GM23248 (cell line): ENCODE data around the gene PHC2. TPM values are rescaled to one million over a fixed set of nuclear protein-coding genes. Genes with fewer than 3 reads are reported as not detected.

Experiments used
- DNase-seq: peaks from one replicate; pipeline ENCODE4 v3.0.0-alpha.2; 2015
- H2AFZ ChIP-seq: fragments of 200-600 bp; sonication (generic); 2 replicates; pipeline ENCODE4 v1.6.1; 2016; ENCODE audit warnings: antibody characterized with exemption
- H3F3A ChIP-seq: fragments of 200-600 bp; sonication (generic); 2 replicates; pipeline ENCODE4 v1.6.1; 2016; ENCODE audit warnings: mild to moderate bottlenecking, antibody characterized with exemption, mixed run types; ENCODE audit not compliant: insufficient read depth
- H3K27ac ChIP-seq: fragments of 200-600 bp; sonication (generic); 2 replicates; pipeline ENCODE4 v1.5.1; 2016; ENCODE audit warnings: mild to moderate bottlenecking
- H3K27me3 ChIP-seq: fragments of 200-600 bp; sonication (generic); replicated peaks from 2 replicates; pipeline ENCODE4 v1.6.1; 2016; ENCODE audit warnings: mild to moderate bottlenecking; ENCODE audit not compliant: insufficient read depth
- H3K36me3 ChIP-seq: fragments of 200-600 bp; sonication (generic); 2 replicates; pipeline ENCODE4 v1.6.1; 2016; ENCODE audit warnings: low read depth, mild to moderate bottlenecking
- H3K4me1 ChIP-seq: fragments of 200-600 bp; sonication (generic); 2 replicates; pipeline ENCODE4 v1.6.1; 2016; ENCODE audit warnings: mild to moderate bottlenecking; ENCODE audit not compliant: insufficient read depth
- H3K4me2 ChIP-seq: fragments of 200-600 bp; sonication (generic); one replicate; pipeline ENCODE4 v1.6.1; 2016; ENCODE audit warnings: mild to moderate bottlenecking; ENCODE audit not compliant: unreplicated experiment
- H3K4me3 ChIP-seq: fragments of 200-600 bp; sonication (generic); 2 replicates; pipeline ENCODE4 v1.5.1; 2016; ENCODE audit warnings: mild to moderate bottlenecking
- H3K79me2 ChIP-seq: fragments of 200-600 bp; sonication (generic); 2 replicates; pipeline ENCODE4 v1.6.1; 2016; ENCODE audit warnings: mild to moderate bottlenecking; ENCODE audit not compliant: insufficient read depth
- H3K9ac ChIP-seq: fragments of 200-600 bp; sonication (generic); 2 replicates; pipeline ENCODE4 v1.6.1; 2016; ENCODE audit warnings: mild to moderate bottlenecking
- H3K9me2 ChIP-seq: fragments of 200-600 bp; sonication (generic); 2 replicates; pipeline ENCODE4 v1.6.1; 2016; ENCODE audit warnings: mixed run types, mild to moderate bottlenecking, moderate library complexity; ENCODE audit not compliant: insufficient read depth
- H3K9me3 ChIP-seq: fragments of 200-600 bp; sonication (generic); one replicate; pipeline ENCODE4 v1.6.1; 2017; ENCODE audit warnings: low read depth
- H4K20me1 ChIP-seq: fragments of 200-600 bp; sonication (generic); 2 replicates; pipeline ENCODE4 v1.6.0; 2016; ENCODE audit not compliant: insufficient read depth
- EZH2 ChIP-seq: fragments of 200-600 bp; sonication (generic); IDR thresholded peaks from 2 replicates; pipeline ENCODE4 v1.6.1; 2018; ENCODE audit warnings: antibody characterized with exemption, mild to moderate bottlenecking; ENCODE audit not compliant: insufficient read depth, poor library complexity, severe bottlenecking
- EZH2phosphoT487 ChIP-seq: fragments of 200-600 bp; sonication (generic); IDR thresholded peaks from 2 replicates; pipeline ENCODE4 v1.6.1; 2018; ENCODE audit warnings: antibody characterized with exemption, moderate library complexity, mild to moderate bottlenecking, low read depth; ENCODE audit not compliant: insufficient read depth
- WGBS, 2 experiments: methylation state at CpG; one replicate each; pipeline ENCODE4 v1.1.6; 2015 to 2017; ENCODE audit warnings: low lambda C conversion rate in 2 of 2, low coverage in 1 of 2; ENCODE audit errors: missing lambda C conversion rate in 2 of 2; 5-methylcytosine and 5-hydroxymethylcytosine counted together
- in situ Hi-C: fragments of 300-500 bp; cut with MboI; formaldehyde crosslinking; loops from 2 replicates; pipeline ENCODE4 v1.15.0; 2020
- polyA plus RNA-seq: library from polyadenylated mRNA; unstranded; fragments of >200 nt; fragmentation: Nextera tagmentation; extraction: Ambion mirVana; gene quantifications from 2 replicates; pipeline ENCODE4 v1.2.1, GENCODE V29; 2016
- total RNA-seq: library from RNA; depleted of rRNA; stranded (reverse); fragments of >200 nt; shearing (Covaris generic); gene quantifications from 2 replicates; pipeline ENCODE4 v1.2.3, GENCODE V29; 2014

The PHC2 gene
- total and polyA plus RNA-seq, 2 experiments from 2014 or later, result 15.1 to 74.7 TPM

DNA sequence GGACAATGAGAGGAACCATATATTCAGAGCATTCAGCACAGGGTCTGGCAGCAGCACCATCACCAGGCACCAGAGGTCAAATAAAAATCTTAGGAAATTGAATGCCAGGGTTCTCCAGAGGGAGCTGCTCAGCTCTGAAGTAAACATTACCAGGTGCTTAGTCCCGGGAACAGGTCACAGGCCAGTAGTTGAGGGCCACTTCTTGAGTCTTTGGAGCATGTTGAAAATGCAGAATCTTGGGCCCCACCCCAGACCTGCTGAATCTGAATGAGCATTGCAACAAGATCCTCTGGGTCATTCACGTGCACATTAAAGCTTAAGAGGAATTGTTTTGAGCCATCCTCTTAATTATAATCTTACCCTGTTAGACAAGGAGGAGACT lies 33.8 kb downstream of the PHC2 start:
- H3K9me2 ChIP-seq, result no peaks in the 10 kb centered on the region
- no peak for DNase-seq
- H4K20me1 ChIP-seq, result no peaks in the 10 kb centered on the region
- no peaks in the 10 kb centered on the region for H3K27me3 ChIP-seq
- H2AFZ ChIP-seq, result no peak overlapping the region
- no peaks in the 10 kb centered on the region for H3K36me3 ChIP-seq
- H3K9me3 ChIP-seq, result no peaks in the 10 kb centered on the region
- H3K79me2 ChIP-seq, result peaks cover 7% of the 10 kb centered on the region; the same call in 1 of the 2 replicates
- WGBS, 2 experiments, result 92 to 95% methylated on average over 2 of the region's 2 CpGs
- TF ChIP-seq EZH2phosphoT487 (no peak), EZH2 (no peak)
- H3K4me1 ChIP-seq, result 0 out of 2 replicates have a peak, but pooled peaks cover 14% of the 10 kb centered on the region
- H3K4me3 ChIP-seq, result no peak overlapping the region
- in situ Hi-C loops, result no loop called here
- no peak overlapping the region for H3K4me2 ChIP-seq
- H3K9ac ChIP-seq, result no peak overlapping the region
- no peak overlapping the region for H3K27ac ChIP-seq
- H3F3A ChIP-seq, result no peaks in the 10 kb centered on the region

DNA sequence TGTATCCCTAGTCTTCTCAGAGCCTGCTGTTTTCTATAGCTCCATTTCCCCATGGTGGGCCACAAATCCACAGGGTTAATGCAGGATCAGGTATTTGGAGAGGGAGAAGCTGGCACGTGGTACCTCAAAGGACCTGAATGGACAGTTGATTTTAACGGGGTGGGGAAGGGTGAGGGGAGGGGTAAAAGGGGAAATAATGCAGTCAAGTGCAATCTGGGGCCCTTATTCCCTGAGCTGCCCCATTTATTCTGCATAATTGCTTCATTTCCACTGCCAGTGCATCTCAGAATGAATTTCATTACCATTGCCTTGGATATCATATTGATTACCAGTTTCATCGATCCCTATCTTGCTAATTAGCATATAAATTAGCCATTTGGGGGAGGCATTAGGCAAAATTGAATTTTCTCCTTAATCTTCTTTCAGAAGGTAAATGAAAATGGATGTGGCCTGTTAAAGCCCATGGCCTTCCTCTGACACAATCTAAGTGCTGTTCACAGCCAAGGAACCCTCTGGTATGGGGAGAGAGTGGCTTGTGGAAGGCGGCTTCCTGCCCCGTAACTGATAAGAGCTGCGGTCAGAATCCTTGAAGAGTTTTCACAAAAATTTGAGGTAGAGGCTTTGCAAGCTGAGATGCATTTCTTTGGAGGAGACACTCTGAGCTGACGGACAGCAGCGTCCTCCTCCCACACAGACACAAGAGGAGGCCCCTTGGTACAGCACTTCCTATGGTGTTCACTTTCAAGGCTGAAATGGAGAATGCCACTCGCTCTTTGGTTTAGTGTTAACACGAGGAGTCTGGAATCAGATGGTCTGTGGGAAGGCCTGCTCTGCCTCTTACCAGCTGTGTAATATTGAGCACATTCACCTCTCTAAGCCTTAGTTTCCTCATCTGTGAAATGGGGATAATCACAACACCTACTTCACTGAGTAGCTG lies 34.4 kb downstream of the PHC2 start:
- in situ Hi-C loops, result no loop called here
- H3K9ac ChIP-seq, result no peak overlapping the region
- H3K9me3 ChIP-seq, result no peaks in the 10 kb centered on the region
- 94 to 95% methylated on average over 10 of the region's 10 CpGs for whole genome bisulfite sequencing, 2 experiments
- H3K36me3 ChIP-seq, result no peaks in the 10 kb centered on the region
- TF ChIP-seq EZH2 (no peak), EZH2phosphoT487 (no peak)
- no peaks in the 10 kb centered on the region for H3K27me3 ChIP-seq
- 0 out of 2 replicates have a peak, but pooled peaks cover 14% of the 10 kb centered on the region for H3K4me1 ChIP-seq
- H3F3A ChIP-seq, result no peaks in the 10 kb centered on the region
- H2AFZ ChIP-seq, result no peak overlapping the region
- no peaks in the 10 kb centered on the region for H4K20me1 ChIP-seq
- H3K79me2 ChIP-seq, result peaks cover 7% of the 10 kb centered on the region; the same call in 1 of the 2 replicates
- H3K27ac ChIP-seq, result no peak overlapping the region
- no peak for DNase-seq
- H3K9me2 ChIP-seq, result no peaks in the 10 kb centered on the region
- H3K4me2 ChIP-seq, result no peak overlapping the region
- no peak overlapping the region for H3K4me3 ChIP-seq

DNA sequence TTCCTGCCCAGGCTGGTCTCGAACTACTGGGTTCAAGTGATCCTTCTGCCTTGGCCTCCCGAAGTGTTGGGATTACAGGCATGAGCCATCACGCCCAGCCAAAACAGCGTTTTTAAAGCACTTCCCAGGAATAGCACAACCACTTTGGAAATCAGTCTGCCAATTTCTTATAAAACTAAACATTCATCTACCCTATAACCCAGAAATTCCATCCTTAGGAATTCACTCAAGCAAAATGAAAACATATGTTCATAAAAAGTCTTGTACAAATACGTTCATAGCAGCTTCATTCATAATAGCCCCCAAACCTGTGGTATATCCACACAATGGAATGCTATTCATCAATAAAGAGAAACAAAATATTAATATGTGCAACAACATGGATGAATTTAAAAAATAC lies 36.1 kb downstream of the PHC2 start:
- in situ Hi-C loops, result no loop called here
- Histone ChIP-seq H3F3A (peaks cover 16% of the 10 kb centered on the region), H3K9me3 (no peaks in the 10 kb centered on the region), H3K4me1 (peaks cover 30% of the 10 kb centered on the region), H3K4me2 (no peak overlapping the region), H4K20me1 (no peaks in the 10 kb centered on the region), H3K4me3 (no peak overlapping the region), H3K9ac (no peak overlapping the region), H3K27me3 (no peaks in the 10 kb centered on the region), H3K9me2 (no peaks in the 10 kb centered on the region), H3K27ac (no peak overlapping the region), H3K36me3 (no peaks in the 10 kb centered on the region), H3K79me2 (peaks cover 7% of the 10 kb centered on the region; the same call in 1 of the 2 replicates), H2AFZ (no peak overlapping the region)
- WGBS, 2 experiments, result 49 to 51% methylated on average over 5 of the region's 5 CpGs
- no peak for TF ChIP-seq EZH2phosphoT487
- TF ChIP-seq EZH2, result no peak
- DNase-seq, result no peak

DNA sequence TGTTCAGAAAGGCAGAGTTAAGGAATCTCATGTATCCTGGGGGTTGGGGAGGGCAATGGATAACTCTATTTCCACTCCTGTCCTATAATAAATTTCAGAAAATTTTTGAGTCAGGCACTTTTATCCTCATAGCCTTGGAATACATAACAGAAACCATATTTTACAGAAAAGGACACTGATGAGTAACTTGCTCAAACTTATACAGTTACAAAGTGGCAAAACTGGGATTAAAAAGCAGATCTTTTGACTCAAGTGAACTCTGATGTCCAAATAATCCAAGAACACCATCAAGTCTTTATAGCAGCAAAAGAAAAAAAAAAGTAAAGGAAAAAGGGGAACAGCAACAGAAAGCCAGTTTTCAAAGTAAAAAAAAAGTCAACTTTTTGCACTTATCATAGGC lies 36.9 kb downstream of the PHC2 start:
- no peaks in the 10 kb centered on the region for H3K27me3 ChIP-seq
- no peak overlapping the region for H3K27ac ChIP-seq
- no peaks in the 10 kb centered on the region for H4K20me1 ChIP-seq
- no peak overlapping the region for H3K9ac ChIP-seq
- no peak for DNase-seq
- H3K4me3 ChIP-seq, result no peak overlapping the region
- peaks cover 24% of the 10 kb centered on the region for H3F3A ChIP-seq
- no peak overlapping the region for H3K4me2 ChIP-seq
- TF ChIP-seq EZH2phosphoT487 (no peak), EZH2 (no peak)
- H3K4me1 ChIP-seq, result peaks cover 38% of the 10 kb centered on the region
- no peak overlapping the region for H2AFZ ChIP-seq
- no peaks in the 10 kb centered on the region for H3K36me3 ChIP-seq
- in situ Hi-C loops, result no loop called here
- peaks cover 7% of the 10 kb centered on the region; the same call in 1 of the 2 replicates for H3K79me2 ChIP-seq
- no peaks in the 10 kb centered on the region for H3K9me2 ChIP-seq
- H3K9me3 ChIP-seq, result no peaks in the 10 kb centered on the region
